Neural cell (in vitro differentiated cells): ENCODE results near the gene NUTM2F.

Experiments
- CTCF ChIP-seq: fragments of 450-650 bp; IDR thresholded peaks from 2 replicates; pipeline ENCODE4 v1.5.1; 2014; ENCODE audit warnings: antibody characterized with exemption, mild to moderate bottlenecking, moderate library complexity; ENCODE audit not compliant: poor library complexity, severe bottlenecking
- EP300 ChIP-seq: fragments of 450-650 bp; conservative IDR thresholded peaks from 2 replicates; pipeline ENCODE4 v1.6.1; 2014; ENCODE audit warnings: antibody characterized with exemption, mild to moderate bottlenecking, moderate library complexity; ENCODE audit not compliant: poor library complexity, severe bottlenecking
- POLR2AphosphoS5 ChIP-seq: IDR thresholded peaks from 2 replicates; pipeline ENCODE4 v1.6.1; 2012
- TAF1 ChIP-seq: IDR thresholded peaks from 2 replicates; pipeline ENCODE4 v1.6.1; 2012; ENCODE audit warnings: low read depth

- TF ChIP-seq CTCF = no peak
- TF ChIP-seq POLR2AphosphoS5 = no peak
- no peak for TF ChIP-seq TAF1
- no peak for TF ChIP-seq EP300
Measured at GRCh38 chr9:94280409-94280989, 47.9 kb downstream of the NUTM2F start.
